A673 (cell line): ENCODE measurements around the gene ASIC3. TPM values are rescaled to one million over a fixed set of nuclear protein-coding genes. Genes with fewer than 3 reads are reported as not detected.

Experiments
- BruUV-seq: library from RNA; stranded (reverse); fragments of 400-500 nt; replicated peaks from 2 replicates; lab custom pipeline; 2021; lab: Mats Ljungman, UMichigan
- CTCF ChIA-PET: fragments of 300-600 bp; sonication (Branson Sonifier 250); formaldehyde crosslinking; loops from one replicate; lab custom pipeline; 2022; ENCODE audit warnings: antibody characterized with exemption; lab: Charles Lee
- POLR2A ChIA-PET: fragments of 300-600 bp; sonication (Branson Sonifier 250); formaldehyde crosslinking; loops from one replicate; lab custom pipeline; 2022; ENCODE audit warnings: antibody characterized with exemption; ENCODE audit not compliant: low non-redundant PET; lab: Charles Lee
- DNase-seq: peaks from one replicate; pipeline ENCODE4 v3.0.0-alpha.2; 2015; ENCODE audit warnings: low spot score
- H3K27ac ChIP-seq: fragments of 200-600 bp; sonication (generic); 2 replicates; pipeline ENCODE4 v1.5.1; 2016; ENCODE audit warnings: mixed run types, low read depth, mild to moderate bottlenecking, mixed read lengths, antibody characterized with exemption, low read length; ENCODE audit not compliant: poor library complexity, severe bottlenecking
- H3K27me3 ChIP-seq: fragments of 200-600 bp; sonication (generic); replicated peaks from 2 replicates; pipeline ENCODE4 v1.6.1; 2017; ENCODE audit warnings: mixed run types, low read depth, mild to moderate bottlenecking, mixed read lengths, antibody characterized with exemption, low read length; ENCODE audit not compliant: insufficient read depth, poor library complexity
- H3K36me3 ChIP-seq: fragments of 200-600 bp; sonication (generic); 2 replicates; pipeline ENCODE4 v1.6.1; 2016; ENCODE audit warnings: mixed run types, mild to moderate bottlenecking, mixed read lengths, antibody characterized with exemption, low read length; ENCODE audit not compliant: insufficient read depth, poor library complexity, severe bottlenecking
- H3K4me1 ChIP-seq: fragments of 200-600 bp; sonication (generic); 2 replicates; pipeline ENCODE4 v1.6.1; 2017; ENCODE audit warnings: mixed run types, mild to moderate bottlenecking, mixed read lengths, antibody characterized with exemption, low read length; ENCODE audit not compliant: insufficient read depth, poor library complexity, severe bottlenecking
- H3K4me3 ChIP-seq: fragments of 200-600 bp; sonication (generic); 2 replicates; pipeline ENCODE4 v1.5.1; 2016; ENCODE audit warnings: low read depth, mixed run types, mild to moderate bottlenecking, mixed read lengths, low read length; ENCODE audit not compliant: poor library complexity, severe bottlenecking
- H3K9me3 ChIP-seq: fragments of 200-600 bp; sonication (generic); 2 replicates; pipeline ENCODE4 v1.6.1; 2016; ENCODE audit warnings: mixed run types, low read depth, mild to moderate bottlenecking, mixed read lengths, antibody characterized with exemption, low read length; ENCODE audit not compliant: poor library complexity, severe bottlenecking
- EZH2 ChIP-seq: fragments of 200-600 bp; sonication (generic); IDR thresholded peaks from 2 replicates; pipeline ENCODE4 v1.6.1; 2017; ENCODE audit warnings: borderline replicate concordance, low read depth, mild to moderate bottlenecking, mixed read lengths, antibody characterized with exemption, low read length; ENCODE audit not compliant: poor library complexity, severe bottlenecking
- intact Hi-C: fragments of 100-400 bp; cut with micrococcal nuclease; formaldehyde crosslinking; loops from one replicate; pipeline ENCODE4 v1.10.0; 2022; ENCODE audit not compliant: unreplicated experiment
- total RNA-seq: library from RNA; stranded (reverse); gene quantifications from 2 replicates; pipeline ENCODE4 v1.2.3, GENCODE V29; 2021
- TF ChIP-seq, protein P1 (sequence below): fragments of 300-800, 200-600 bp; sonication (generic); conservative IDR thresholded peaks from 2 replicates; pipeline ENCODE4 v1.5.1; 2017; ENCODE audit warnings: low read depth, mild to moderate bottlenecking, antibody characterized with exemption, low read length, moderate library complexity, mixed read lengths

The ASIC3 gene
- total RNA-seq, 1 experiment from 2014 or later = 4.5 TPM

GRCh38 chr7:151000897-151001495 is 47.3 kb upstream of the ASIC3 start:
- intact Hi-C loops = no loop called here
- ChIA-PET POLR2A (no interaction called here), CTCF (no interaction called here)
- Histone ChIP-seq H3K36me3 (no peaks in the 10 kb centered on the region), H3K27me3 (no peaks in the 10 kb centered on the region), H3K4me3 (no peak overlapping the region), H3K4me1 (peaks cover 4% of the 10 kb centered on the region), H3K27ac (no peak overlapping the region), H3K9me3 (no peaks in the 10 kb centered on the region)
- TF ChIP-seq EZH2 = no peak
- TF ChIP-seq, protein P1, sequence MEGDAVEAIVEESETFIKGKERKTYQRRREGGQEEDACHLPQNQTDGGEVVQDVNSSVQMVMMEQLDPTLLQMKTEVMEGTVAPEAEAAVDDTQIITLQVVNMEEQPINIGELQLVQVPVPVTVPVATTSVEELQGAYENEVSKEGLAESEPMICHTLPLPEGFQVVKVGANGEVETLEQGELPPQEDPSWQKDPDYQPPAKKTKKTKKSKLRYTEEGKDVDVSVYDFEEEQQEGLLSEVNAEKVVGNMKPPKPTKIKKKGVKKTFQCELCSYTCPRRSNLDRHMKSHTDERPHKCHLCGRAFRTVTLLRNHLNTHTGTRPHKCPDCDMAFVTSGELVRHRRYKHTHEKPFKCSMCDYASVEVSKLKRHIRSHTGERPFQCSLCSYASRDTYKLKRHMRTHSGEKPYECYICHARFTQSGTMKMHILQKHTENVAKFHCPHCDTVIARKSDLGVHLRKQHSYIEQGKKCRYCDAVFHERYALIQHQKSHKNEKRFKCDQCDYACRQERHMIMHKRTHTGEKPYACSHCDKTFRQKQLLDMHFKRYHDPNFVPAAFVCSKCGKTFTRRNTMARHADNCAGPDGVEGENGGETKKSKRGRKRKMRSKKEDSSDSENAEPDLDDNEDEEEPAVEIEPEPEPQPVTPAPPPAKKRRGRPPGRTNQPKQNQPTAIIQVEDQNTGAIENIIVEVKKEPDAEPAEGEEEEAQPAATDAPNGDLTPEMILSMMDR = no peak
- no peak for DNase-seq
- no TSS peak for BruUV-seq

GRCh38 chr7:151001546-151001945 is 46.8 kb upstream of the ASIC3 start:
- Histone ChIP-seq H3K4me1 (peaks cover 3% of the 10 kb centered on the region), H3K9me3 (no peaks in the 10 kb centered on the region), H3K27me3 (no peaks in the 10 kb centered on the region), H3K36me3 (no peaks in the 10 kb centered on the region), H3K4me3 (no peak overlapping the region), H3K27ac (no peak overlapping the region)
- ChIA-PET POLR2A (no interaction called here), CTCF (no interaction called here)
- intact Hi-C loops = no loop called here
- BruUV-seq = no TSS peak
- TF ChIP-seq EZH2 = no peak
- TF ChIP-seq, protein P1 = no peak
- no peak for DNase-seq

GRCh38 chr7:151003572-151003971 is 44.8 kb upstream of the ASIC3 start:
- CTCF ChIA-PET = no interaction called here
- Histone ChIP-seq H3K4me1 (peaks cover 8% of the 10 kb centered on the region), H3K4me3 (no peak overlapping the region), H3K27ac (no peak overlapping the region), H3K27me3 (no peaks in the 10 kb centered on the region), H3K36me3 (no peaks in the 10 kb centered on the region), H3K9me3 (no peaks in the 10 kb centered on the region)
- intact Hi-C loops = no loop called here
- POLR2A ChIA-PET = no interaction called here
- no peak for DNase-seq
- TF ChIP-seq, protein P1 = no peak
- no peak for TF ChIP-seq EZH2
- no TSS peak for BruUV-seq
